ENCODE data around the gene DPPA2.
"Not testable (repeated sequence)": the region's sequence is repeated elsewhere in the genome, so short reads cannot be mapped to it uniquely, and the experiment has no call there.

Gene DPPA2

GRCh38 chr3:109316162-109316730 lies at the start of gene DPPA2:
Gene DPPA2, minus strand, starts transcription at chr3:109316517. Its CDS starts 1,975 bp downstream, at chr3:109314542.
- no peak for TF ChIP-seq CTCF (IDR thresholded peaks at IDR 0.05; ENCODE audit: borderline replicate concordance, insufficient read depth, low read depth, low read length)

GRCh38 chr3:109364088-109364487 lies 47.8 kb upstream of the DPPA2 start:
- TF ChIP-seq CTCF (IDR thresholded peaks at IDR 0.05; ENCODE audit: borderline replicate concordance, insufficient read depth, low read depth, low read length): no peak
- no peak overlapping the region for H3K4me3 ChIP-seq (ENCODE audit: low read depth, low read length)

More at GRCh38 chr3:109316162-109316730, at the start of gene DPPA2:
- H3K4me3 ChIP-seq (ENCODE audit: low read depth, low read length): no peak within 1 kb of the TSS

- no peak for TF ChIP-seq CTCF (IDR thresholded peaks at IDR 0.05; ENCODE audit: borderline replicate concordance, insufficient read depth, low read depth, low read length)
- H3K4me3 ChIP-seq (ENCODE audit: low read depth, low read length): no peak overlapping the region
Observed at GRCh38 chr3:109363634-109364033, 47.3 kb upstream of the DPPA2 start.

GRCh38 chr3:109362823-109363222 lies 46.5 kb upstream of the DPPA2 start:
- H3K4me3 ChIP-seq (ENCODE audit: low read depth, low read length): no peak overlapping the region
- no peak for TF ChIP-seq CTCF (IDR thresholded peaks at IDR 0.05; ENCODE audit: borderline replicate concordance, insufficient read depth, low read depth, low read length)

GRCh38 chr3:109358809-109359208 lies 42.5 kb upstream of the DPPA2 start:
- H3K4me3 ChIP-seq (ENCODE audit: low read depth, low read length): not testable (repeated sequence)

GRCh38 chr3:109356442-109357155 lies 40.3 kb upstream of the DPPA2 start:
- TF ChIP-seq CTCF (IDR thresholded peaks at IDR 0.05; ENCODE audit: borderline replicate concordance, insufficient read depth, low read depth, low read length): no peak
- H3K4me3 ChIP-seq (ENCODE audit: low read depth, low read length): no peak overlapping the region

- no peak for TF ChIP-seq CTCF (IDR thresholded peaks at IDR 0.05; ENCODE audit: borderline replicate concordance, insufficient read depth, low read depth, low read length)
- H3K4me3 ChIP-seq (ENCODE audit: low read depth, low read length): no peak overlapping the region
Observed at GRCh38 chr3:109355625-109356441, 39.5 kb upstream of the DPPA2 start.
